Urinary bladder (tissue), 2 donors: ENCODE measurements around the gene CLNS1A. TPM values are rescaled to one million over a fixed set of nuclear protein-coding genes. Genes with fewer than 3 reads are reported as not detected.

ENCODE experiments used
- polyA plus RNA-seq: library from polyadenylated mRNA; stranded (reverse); fragments of 200-250 nt; gene quantifications from one replicate; pipeline ENCODE4 v1.2.3, GENCODE V29; 2013
- small RNA-seq: library from RNA; depleted of rRNA; stranded (forward); fragments of <200 nt; gene quantifications from one replicate; pipeline ENCODE3, GENCODE V24; 2014
- total RNA-seq: library from RNA; depleted of rRNA; stranded (reverse); fragments of >200 nt; gene quantifications from one replicate; pipeline ENCODE4 v1.2.3, GENCODE V29; 2014
- donor health status: healthy.

The CLNS1A gene
- total and polyA plus RNA-seq, 2 donors, result 97.0 to 187 TPM

Small RNA genes lying within 50 kb of the gene (small RNA-seq; reads per million reads assigned to genes)
- not detected for gene RNU7-59P

Other genes with a start within 250 kb of the CLNS1A start
- 46.6 TPM for gene PAK1, start 163.7 kb downstream of the CLNS1A start, total RNA-seq
- gene PAK1, start 163.7 kb downstream of the CLNS1A start, polyA plus RNA-seq, result 26.2 TPM
- 2.5 TPM for gene AQP11, start 47.8 kb downstream of the CLNS1A start, total RNA-seq
- 0.66 TPM for gene AQP11, start 47.8 kb downstream of the CLNS1A start, polyA plus RNA-seq
- gene RSF1, start 182.9 kb upstream of the CLNS1A start, total RNA-seq, result 81.1 TPM
- gene RSF1, start 182.9 kb upstream of the CLNS1A start, polyA plus RNA-seq, result 20.5 TPM
- gene AAMDC, start 183.3 kb upstream of the CLNS1A start, total RNA-seq, result 24.6 TPM
- gene AAMDC, start 183.3 kb upstream of the CLNS1A start, polyA plus RNA-seq, result 74.5 TPM